Activated T-cell treated with anti-CD3 and anti-CD28 coated beads for 48 hours (primary cell): ENCODE results near the gene PODXL2.
"Not testable (repeated sequence)": the region's sequence is repeated elsewhere in the genome, so short reads cannot be mapped to it uniquely, and the experiment has no call there.

Source experiments
- DNase-seq: peaks from one replicate; pipeline ENCODE4 v3.0.0-alpha.2; 2020; ENCODE audit warnings: low read depth

PODXL2 gene

DNA sequence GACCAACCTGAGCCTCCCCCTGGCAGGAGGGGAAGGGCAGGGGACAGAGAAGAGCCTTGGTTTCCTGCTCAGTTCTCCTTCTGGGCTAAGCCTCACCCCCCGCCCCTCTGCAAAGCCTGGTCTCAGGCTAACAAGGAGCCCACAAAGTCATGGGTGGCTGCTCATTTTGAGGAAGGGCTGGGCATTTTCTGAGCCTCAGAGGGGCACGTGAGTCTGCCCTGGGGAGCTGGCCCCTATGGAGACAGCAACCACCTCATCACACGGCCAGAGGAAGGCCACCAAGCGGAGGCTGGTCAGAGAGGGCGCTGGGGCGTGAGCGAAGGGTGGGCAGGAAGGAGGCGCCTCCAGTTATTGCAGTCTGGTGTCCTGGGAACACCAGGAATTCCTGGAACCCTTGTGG, 62.5 kb downstream of the PODXL2 start:
- no peak for DNase-seq

DNA sequence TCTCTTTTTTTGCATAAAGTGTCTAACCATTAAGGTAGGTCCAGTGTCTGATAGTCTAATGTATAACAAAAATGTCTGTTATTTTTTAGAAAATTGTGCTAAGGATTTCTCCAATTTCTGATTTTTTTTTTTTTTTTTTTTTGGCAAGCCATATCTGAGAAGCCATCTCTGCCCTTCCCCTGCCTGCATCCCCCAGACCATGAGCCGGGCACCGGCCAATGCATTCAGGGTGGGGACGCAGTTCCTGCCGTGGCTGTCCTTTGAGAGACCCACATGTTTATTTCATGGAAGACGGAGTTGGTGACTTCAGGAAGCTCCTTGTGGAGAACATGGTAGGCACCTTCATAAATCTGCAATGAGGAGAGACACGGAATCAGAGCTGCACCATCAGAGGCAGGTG, 63.0 kb downstream of the PODXL2 start:
- no peak for DNase-seq

DNA sequence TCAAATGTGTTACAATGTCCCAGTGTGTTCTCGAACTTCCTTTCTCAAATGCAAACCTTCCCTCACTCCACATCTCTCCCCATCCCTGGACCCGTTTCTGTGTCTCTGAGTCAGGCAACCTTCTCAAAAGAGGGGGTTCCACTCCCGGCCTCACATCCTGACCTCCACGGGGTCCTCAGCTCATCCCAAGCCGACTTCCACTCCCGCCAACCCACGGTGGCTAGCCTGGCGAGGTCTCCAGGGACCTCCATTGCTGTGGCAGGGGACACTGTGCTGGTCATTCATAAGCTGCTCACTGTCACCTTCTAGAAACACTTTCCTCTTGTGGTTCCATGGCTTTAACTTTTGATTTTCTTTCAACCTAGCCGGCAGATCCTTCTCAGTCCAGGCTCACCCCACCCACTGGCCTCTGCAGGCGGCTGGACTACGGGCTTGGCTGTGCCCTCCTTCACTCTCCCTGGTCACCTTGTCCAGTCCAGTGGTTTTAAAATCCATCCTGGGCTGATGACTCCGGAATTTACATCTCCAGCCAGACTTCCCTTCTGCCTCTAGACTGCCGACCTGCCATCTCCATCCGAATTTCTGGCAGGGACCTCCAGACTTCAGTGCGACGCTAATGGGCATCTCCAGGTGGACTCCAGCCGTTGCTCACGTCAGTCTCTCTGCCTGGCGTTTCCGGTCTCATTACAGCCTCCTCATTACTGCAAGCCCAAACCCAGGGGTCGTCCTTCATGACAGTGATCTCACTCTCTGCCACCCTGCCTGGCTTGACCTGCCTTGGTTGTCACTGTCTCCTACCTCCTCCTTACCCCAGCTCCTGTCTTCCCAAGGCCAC, 63.7 kb downstream of the PODXL2 start:
- DNase-seq = no peak

DNA sequence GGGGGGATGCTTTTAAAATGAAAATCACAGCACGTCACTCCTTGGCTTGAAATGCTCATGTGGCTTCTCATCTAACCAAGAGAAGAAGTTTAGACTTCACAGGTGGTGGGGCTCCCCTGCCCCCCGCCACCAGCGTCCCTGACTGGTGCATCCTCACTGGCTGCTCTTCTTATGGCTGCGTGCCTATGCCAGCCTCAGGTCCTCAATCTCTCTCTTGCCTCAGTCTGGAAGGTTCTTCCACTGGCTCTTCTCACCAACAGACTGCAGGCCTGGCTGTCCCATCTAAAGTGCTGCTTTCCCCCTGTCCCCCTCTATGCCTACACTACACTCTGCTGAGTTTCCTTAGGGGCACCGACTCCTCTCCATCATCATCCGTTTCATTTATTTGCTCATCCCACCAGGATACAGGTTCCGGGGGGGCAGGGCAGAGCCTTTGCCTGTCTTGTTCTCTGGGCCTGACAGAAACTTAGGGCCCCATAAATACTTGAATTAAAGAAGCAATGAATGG, 64.4 kb downstream of the PODXL2 start:
- DNase-seq = no peak

DNA sequence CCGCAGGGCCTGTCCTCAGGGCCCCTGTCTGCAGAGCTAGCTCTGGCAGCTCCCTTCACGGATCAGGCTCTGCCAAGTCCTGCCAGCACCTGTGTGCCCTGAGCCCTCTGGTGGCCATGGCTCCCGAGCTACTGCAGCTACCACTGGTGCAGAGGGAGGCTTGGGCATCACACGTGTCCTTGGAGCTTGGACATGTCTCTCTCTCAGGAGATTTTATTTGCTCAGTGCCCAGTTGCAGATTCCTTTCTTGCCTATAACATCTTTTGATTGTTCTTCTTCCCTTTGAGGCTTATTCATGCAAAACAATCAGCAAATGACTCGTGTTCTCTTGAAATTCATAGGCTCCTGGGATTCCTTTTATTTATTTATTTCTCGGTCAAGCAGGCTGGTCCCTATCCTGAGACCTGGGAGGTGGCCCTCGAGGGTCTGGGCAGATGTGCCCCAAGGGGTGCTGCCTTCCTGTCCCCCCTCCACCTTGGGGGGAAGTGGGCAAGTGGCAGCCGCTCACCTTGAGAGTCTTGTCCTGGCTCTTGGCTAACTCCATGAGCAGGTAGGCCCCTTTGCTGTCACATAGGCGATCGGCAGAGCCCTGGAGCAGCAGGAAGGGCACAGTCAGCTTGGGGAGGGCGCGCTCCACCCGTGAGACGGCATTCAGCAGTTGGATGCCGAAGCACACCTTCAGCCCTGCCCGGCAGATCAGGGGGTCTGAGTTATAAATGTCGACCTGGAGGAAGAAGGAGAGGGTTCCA, 65.7 kb downstream of the PODXL2 start:
- peak; percentile 28 for DNase-seq

DNA sequence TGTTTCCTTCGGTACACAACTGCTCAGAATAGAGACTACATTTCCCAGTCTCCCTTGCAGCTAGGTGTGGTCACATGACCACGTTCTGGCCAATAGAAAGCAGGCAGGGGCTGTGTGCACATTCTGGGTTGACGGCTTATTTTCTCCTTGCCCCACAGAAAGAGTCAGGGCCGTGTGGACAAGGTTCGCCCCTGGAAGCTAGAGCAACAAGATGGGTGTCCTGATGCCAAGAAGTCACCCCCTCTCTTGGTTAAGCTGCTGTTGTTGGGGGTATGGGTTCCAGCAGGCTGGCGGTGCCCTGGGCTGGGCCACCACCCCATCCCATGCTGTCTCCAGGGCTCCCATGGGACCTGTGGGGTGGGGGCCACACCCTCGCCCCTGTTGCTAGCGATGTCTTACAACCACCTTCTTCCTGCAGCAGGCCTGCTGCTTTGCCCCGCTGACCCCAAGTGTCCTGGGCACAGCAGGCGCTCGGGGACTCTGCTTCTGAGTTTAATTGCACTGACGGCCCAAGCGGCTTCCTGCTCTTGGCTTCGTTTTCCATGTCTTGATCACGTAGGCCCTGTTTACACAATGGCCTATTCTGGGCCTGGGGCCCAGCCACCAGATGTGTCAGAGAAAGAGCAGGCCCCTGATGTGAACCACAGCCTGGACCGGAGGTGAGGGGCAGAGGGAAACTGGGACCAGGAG, 68.7 kb downstream of the PODXL2 start:
- peak; percentile 42 for DNase-seq

DNA sequence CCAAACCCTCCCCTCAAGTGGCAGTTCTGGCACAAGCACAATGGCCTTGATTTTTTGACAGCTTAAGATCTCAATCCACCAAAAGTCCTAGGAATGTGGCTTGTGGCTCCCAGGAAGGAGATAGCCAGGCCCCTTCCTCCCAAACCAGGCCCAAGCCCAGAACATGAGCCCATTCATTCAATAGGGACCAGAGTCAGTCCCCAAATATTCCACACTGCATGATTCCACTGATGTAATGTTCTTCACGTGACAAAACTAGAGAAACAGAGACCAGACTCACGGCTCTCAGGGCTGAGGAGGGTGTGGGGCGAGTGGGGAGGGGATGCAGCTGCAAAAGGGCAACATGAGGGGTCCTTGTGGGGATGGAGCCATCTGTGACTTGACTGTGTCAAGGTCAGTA, 69.3 kb downstream of the PODXL2 start:
- no peak for DNase-seq

DNA sequence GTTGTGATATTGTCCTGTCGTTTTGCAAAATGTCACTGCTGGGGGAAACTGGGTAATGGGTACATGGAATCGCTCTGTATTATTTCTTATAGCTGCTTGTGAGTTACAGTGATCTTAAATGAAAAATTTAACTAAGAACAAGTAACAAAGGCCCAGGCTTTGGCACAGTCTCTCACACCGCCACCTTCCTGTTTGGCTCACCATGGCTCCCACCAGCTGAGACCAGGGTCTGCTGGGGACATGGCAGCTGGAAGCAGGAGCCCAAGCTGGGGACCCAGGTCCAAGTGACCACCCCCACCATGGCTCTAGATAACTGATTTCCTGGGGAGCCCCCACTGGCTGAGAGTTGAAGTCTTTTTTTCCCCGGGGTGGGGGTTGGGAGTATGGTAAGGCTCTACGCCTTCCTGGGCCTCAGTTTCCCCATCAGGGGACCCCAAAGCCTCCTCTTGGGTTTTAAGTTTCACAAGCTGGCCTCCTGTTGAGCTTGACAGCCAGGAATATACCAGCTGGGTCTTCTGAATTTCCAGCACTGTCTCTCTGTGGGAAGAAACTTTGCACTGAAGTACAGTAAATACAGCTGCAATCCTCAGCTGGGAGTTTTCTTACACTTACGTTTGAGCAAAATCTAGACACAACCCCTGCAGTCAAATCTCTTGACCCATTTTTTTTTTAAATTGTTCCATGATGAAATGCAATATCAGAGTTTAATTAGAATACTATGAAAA, 69.9 kb downstream of the PODXL2 start:
- no peak for DNase-seq

DNA sequence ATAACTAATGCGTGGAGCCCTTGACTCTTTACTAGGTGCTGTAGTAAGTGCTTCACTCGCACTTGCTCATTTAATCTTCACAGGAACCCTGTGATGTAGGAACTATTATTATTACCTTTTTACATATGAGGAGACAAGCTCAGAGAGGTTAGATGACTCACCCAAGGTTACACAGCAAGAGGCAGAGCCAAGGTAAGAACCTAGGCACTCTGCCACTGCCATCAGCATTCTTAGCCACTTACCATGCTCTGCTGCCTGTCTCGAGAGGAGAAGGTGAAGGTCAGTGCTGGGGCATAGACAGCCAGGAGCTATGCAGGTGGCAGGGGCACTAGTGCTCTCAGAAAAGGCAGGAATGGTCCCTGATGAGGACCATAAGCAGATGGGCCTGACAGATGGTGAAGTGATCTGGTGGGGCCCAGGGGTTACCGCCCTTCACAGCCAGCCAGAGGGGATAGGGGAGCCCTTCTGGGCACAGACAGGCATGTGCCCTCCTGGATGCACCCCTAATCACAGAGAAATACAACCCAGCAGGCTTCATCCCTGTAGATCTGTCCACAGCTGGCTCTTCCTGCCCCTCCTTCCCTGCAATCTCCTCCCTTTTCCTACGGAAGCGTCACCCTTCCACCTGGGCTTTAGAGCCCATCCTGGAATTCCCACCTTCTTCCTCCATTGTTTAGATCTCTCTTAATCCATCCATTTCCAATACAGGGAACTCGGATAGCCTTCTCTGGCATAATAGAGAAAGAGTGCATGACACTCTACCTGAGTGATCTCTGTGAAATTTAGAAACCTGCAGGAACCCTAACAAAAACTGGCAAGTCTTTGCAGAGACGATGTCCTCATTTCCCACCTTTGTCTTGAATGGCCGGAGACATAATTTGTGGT, 70.7 kb downstream of the PODXL2 start:
- DNase-seq = no peak

DNA sequence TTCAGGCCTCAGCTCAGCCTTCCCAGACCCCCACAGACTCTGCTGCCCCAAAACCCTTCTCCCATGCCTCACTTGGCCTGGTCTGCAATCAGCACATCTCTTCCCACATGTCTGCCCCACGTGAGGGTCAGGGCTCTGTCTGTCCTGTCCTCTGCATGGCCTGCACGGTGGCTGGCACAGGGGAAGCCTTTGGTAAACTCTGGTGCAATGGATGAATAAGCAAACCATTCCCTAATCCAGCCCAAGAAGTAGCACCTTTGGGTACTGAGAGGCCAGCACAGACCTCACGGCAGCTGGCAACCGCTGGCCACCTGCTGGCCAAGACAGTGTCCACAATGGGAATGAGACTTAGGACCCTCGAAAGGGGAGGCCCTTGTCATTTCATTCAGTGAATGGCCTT, 71.4 kb downstream of the PODXL2 start:
- no peak for DNase-seq

DNA sequence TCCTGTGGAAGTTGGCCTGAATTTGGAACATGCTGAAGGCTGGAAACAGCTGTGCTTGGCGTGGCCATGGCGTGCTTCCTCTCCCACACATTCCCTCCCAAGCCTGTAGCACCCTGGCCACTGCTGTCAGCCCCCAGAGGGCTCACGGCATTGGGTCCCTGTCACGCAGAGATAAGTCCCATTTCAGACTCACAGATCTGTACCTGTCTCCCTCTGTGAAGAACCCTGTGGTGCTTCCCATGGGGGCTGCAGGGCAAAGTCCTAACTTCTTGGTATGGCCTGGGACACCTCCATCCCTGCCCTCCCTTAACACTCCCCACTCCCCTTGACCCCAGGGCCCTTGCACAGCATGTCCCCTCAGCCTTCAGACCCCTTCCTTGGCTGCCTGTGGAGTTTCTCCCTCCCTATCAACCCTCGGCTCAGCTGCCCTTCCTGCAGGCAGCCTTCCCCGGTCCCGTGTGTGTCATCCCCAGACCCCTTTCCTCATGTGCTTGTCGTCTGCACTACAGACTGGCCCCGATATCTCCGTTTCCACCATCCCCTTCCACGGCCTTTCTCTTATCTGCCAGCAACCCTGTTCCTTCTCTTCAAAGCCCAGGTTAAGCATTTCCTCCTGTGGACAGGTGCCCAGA, 72.4 kb downstream of the PODXL2 start:
- DNase-seq = no peak

DNA sequence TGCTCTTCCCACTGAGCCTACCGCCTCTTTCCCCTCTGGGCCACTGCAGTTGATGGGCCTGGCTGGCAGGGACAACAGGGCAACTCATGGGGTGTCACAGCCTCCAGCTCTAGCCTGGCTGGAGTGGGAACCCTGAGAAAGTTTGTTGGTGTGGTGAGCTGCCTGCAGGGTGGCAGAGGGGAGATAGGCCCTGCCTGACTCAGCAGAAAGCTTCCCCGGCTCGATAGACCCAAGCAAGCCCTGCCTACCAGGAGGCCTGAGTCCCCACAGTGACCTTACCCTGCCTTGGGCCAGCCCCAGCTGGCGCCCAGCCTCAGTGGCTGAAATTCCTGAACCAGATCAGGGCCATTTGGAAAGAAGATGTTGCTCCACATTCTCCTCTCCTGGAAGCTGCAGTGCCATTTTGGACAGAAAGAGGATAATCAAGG, 73.2 kb downstream of the PODXL2 start:
- no peak for DNase-seq

DNA sequence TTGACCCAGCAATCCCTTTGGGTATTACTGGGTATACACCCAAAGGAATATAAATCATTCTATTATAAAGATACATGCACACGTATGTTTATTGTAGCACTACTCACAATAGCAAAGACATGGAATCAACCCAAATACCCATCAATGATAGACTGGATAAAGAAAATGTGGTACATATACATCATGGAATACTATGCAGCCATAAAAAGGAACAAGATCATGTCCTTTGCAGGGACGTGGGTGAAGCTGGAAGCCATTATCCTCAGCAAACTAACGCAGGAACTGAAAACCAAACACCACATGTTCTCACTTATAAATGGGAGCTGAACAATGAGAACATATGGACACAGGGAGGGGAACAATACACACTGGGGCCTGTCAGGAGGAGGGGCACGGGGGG, 75.9 kb downstream of the PODXL2 start:
- DNase-seq = not testable (repeated sequence)

DNA sequence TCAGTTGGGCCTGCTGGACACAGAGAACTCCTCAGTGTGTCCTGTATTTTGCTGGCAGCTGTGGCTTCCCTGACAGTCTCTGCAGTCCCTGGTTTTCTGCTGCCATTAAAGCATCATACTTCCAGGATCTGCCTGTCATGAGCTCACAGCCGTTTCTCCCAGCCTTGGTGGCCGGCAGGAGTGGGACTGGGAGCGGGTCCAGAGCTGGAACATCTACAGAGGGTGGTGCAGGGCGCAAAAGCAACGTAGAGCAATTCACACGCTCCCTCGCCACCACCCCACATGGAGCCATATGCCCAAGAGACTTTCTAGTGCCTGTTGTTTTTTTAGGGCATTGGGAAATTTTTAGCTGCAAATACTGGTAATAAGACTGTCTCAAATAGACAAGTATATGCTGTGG, 77.3 kb downstream of the PODXL2 start:
- no peak for DNase-seq

DNA sequence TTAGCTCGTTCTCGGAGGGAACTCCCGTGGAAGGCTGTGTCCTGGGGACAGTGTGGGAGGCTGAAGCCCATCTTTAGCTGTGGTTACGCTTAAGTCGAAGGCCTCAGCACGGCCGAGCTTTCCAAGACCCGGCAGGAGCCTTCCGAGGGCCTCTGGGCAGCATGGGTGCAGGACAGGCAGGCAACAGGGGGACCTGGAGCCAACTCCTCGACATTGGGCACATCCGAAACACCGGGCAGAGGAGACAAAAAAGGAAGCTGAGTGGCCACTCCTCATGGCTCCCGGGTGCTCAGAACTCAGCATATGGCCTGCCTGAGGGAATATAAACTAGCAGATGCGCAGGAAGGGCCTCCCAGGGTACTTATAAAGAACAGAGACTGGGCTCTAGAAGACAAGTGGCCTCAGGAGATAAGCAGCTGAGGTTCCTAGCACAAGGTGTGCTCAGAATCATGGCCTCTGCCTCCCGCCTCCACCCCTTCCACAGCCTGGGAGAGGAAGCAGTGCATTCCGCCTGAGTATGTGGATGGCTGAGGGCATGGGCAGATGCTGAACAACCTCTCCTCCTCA, 77.9 kb downstream of the PODXL2 start:
- no peak for DNase-seq

DNA sequence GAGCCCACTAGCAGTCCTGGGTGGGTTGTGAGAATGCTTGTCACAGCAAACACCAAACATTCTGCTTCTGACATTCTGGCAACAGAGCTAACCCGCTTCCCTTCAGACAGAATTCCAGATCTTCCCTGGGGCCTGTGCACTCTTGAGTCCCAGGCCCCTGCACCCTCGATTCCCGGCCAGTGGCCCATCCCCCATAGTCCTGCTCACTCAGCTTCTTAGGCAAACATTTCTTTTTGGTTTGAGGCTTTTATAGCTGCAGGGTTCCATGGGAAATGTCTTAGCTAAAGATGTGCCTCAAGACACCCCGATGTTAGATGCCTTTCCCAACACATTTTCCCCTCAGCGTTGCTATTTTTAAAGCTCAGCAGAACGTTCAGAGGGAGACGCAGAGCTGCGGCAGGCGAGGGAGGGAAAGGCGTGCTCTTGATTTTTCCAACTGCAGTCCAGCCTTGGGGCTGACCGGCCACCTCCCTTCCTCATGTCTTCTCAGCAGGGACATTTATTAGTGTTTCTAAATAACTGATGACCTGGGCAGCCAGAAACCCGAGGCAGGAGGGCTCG, 78.9 kb downstream of the PODXL2 start:
- DNase-seq = no peak

DNA sequence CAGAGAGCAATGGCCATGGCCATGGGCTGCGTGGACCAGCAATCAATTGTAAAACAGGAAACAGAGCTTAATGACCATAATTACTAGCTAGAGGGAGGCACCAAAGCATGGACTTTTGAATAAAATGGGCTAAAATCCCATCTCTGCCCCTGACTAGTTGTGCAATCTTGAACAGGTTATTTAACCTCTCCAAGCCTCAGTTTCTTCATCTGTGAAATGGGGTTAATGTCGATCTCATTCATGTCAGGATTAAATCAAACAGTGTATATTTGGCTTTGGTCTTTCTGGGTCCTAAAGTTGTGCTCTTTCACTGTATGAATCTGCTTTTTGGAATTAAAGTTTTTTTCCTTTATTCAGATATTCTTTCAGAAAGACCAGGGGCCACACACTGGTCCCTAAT, 79.9 kb downstream of the PODXL2 start:
- no peak for DNase-seq

DNA sequence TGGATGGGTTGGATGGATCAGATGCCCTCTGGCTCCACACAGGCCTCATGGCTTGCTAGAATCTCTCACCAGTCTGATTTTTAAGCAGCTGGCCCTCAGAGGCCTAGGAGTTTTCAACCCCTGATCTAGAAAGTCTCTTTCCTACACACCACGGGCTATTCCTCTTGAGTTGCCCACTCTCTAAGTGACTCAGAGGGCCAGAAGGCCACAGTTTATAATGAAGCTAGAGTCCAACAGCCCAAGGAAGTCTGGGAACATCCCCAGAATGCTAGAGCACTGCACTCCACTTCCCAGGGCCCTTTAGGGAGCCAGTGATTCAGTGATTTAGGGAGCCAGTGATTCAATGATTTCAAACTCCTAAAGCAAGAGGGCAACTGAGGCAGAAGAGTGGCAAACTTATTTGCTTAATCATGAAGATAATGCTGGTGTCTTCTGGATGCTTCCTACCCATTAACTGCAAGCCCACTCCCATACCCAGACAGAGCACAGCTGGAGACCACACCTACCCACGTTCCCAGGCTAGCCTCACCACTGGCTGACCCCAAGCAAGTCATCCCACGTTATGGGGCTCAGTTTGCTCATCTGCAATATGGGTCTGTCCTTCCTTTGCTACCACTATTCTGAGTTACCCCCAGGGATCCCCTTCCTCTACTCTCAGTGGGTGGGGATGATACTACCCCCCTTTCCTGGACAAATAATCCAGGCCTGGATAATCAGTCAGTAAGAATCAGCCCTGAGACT, 80.5 kb downstream of the PODXL2 start:
- DNase-seq = no peak
